GM12878 (cell line): Measurements from ENCODE around the gene CDK5R1. TPM values are rescaled to one million over a fixed set of nuclear protein-coding genes. Genes with fewer than 3 reads are reported as not detected.

Source experiments
- BRCA1 ChIP-seq: IDR thresholded peaks from 2 replicates; pipeline ENCODE4 v1.6.1; 2011; ENCODE audit warnings: low read depth, low read length, improper control_type of control experiment
- CREB1 ChIP-seq: IDR thresholded peaks from 2 replicates; pipeline ENCODE4 v1.6.1; 2012; ENCODE audit warnings: low read depth, mild to moderate bottlenecking, inconsistent platforms
- DPF2 ChIP-seq: fragments of 450-650 bp; IDR thresholded peaks from 2 replicates; pipeline ENCODE4 v1.6.1; 2017; ENCODE audit warnings: mild to moderate bottlenecking
- FOS ChIP-seq: IDR thresholded peaks from 3 replicates; pipeline ENCODE4 v1.6.1; 2011; ENCODE audit warnings: borderline replicate concordance; ENCODE audit not compliant: insufficient read length; ENCODE audit errors: extremely low read depth
- GABPA ChIP-seq: IDR thresholded peaks from 2 replicates; pipeline ENCODE4 v1.6.1; 2014; ENCODE audit warnings: antibody characterized with exemption, low read depth, mild to moderate bottlenecking, inconsistent platforms
- GATAD2B ChIP-seq: fragments of 450-650 bp; conservative IDR thresholded peaks from 2 replicates; pipeline ENCODE4 v1.6.1; 2017; ENCODE audit warnings: low read depth, mild to moderate bottlenecking, moderate library complexity
- HDAC2 ChIP-seq: fragments of 200-600 bp; sonication (generic); IDR thresholded peaks from 2 replicates; pipeline ENCODE4 v1.6.1; 2017
- IKZF1 ChIP-seq: fragments of 450-650 bp; conservative IDR thresholded peaks from 2 replicates; pipeline ENCODE4 v1.6.1; 2017; ENCODE audit warnings: antibody characterized with exemption, mild to moderate bottlenecking
- MAX ChIP-seq: IDR thresholded peaks from 2 replicates; pipeline ENCODE4 v1.6.1; 2012; ENCODE audit warnings: low read depth, low read length, improper control_type of control experiment
- MEF2B ChIP-seq: fragments of 450-650 bp; IDR thresholded peaks from 2 replicates; pipeline ENCODE4 v1.6.1; 2018; ENCODE audit warnings: mild to moderate bottlenecking, moderate library complexity; ENCODE audit not compliant: partially characterized antibody, poor library complexity, severe bottlenecking
- MTA2 ChIP-seq: fragments of 450-650 bp; IDR thresholded peaks from 2 replicates; pipeline ENCODE4 v1.6.1; 2016; ENCODE audit warnings: low read depth, mild to moderate bottlenecking, moderate library complexity
- MTA3 ChIP-seq: IDR thresholded peaks from 2 replicates; pipeline ENCODE4 v1.6.1; 2012; ENCODE audit warnings: low read length, inconsistent platforms, borderline replicate concordance
- MXI1 ChIP-seq: fragments of 150-350 bp; IDR thresholded peaks from 2 replicates; pipeline ENCODE4 v1.6.1; 2011; ENCODE audit warnings: low read depth, mild to moderate bottlenecking, inconsistent platforms, low read length, improper control_type of control experiment
- NR2F1 ChIP-seq: fragments of 450-650 bp; conservative IDR thresholded peaks from 2 replicates; pipeline ENCODE4 v1.6.1; 2017; ENCODE audit warnings: mild to moderate bottlenecking
- PML ChIP-seq: IDR thresholded peaks from 2 replicates; pipeline ENCODE4 v1.6.1; 2012; ENCODE audit warnings: low read length, inconsistent platforms
- POLR2AphosphoS5 ChIP-seq: IDR thresholded peaks from 2 replicates; pipeline ENCODE4 v1.6.1; 2011; ENCODE audit warnings: mild to moderate bottlenecking, low read length, inconsistent platforms
- POU2F2 ChIP-seq: IDR thresholded peaks from 3 replicates; pipeline ENCODE4 v1.6.1; 2011; ENCODE audit warnings: low read depth, mild to moderate bottlenecking, low read length, borderline replicate concordance
- RAD21 ChIP-seq: IDR thresholded peaks from 2 replicates; pipeline ENCODE4 v1.6.1; 2011; ENCODE audit warnings: mild to moderate bottlenecking, low read depth, low read length, moderate library complexity; ENCODE audit not compliant: insufficient read depth
- STAT1 ChIP-seq: fragments of 450-650 bp; conservative IDR thresholded peaks from 2 replicates; pipeline ENCODE4 v1.6.1; 2014; ENCODE audit warnings: antibody characterized with exemption, mild to moderate bottlenecking
- TBL1XR1 ChIP-seq: IDR thresholded peaks from 2 replicates; pipeline ENCODE4 v1.6.1; 2012; ENCODE audit warnings: low read depth, low read length, improper control_type of control experiment
- TCF3 ChIP-seq: IDR thresholded peaks from 2 replicates; pipeline ENCODE4 v1.6.1; 2012; ENCODE audit warnings: low read depth, mild to moderate bottlenecking, low read length, borderline replicate concordance; ENCODE audit not compliant: insufficient read depth
- ZSCAN29 ChIP-seq: fragments of 450-650 bp; IDR thresholded peaks from 2 replicates; pipeline ENCODE4 v1.6.1; 2017; ENCODE audit warnings: mild to moderate bottlenecking, moderate library complexity
- polyA plus RNA-seq, 11 experiments: library from polyadenylated mRNA; depleted of rRNA in 4 of 11; unstranded in 6 of 11; stranded (reverse) in 5 of 11; fragments of >200 nt; fragmentation: Nextera tagmentation in 4 of 11; fragmentation: Illumina TruSeq in 1 of 11; extraction: Ambion mirVana in 4 of 11; extraction: Trizol in 1 of 11; gene quantifications; 1 replicate in 1 of 11; 2 replicates in 10 of 11; pipeline versions ENCODE4 v1.2.1 to v1.2.3, GENCODE V29; 2011 to 2016; ENCODE audit warnings: inconsistent platforms in 2 of 11, missing spikeins in 2 of 11, low read depth in 1 of 11
- total RNA-seq, 4 experiments: library from RNA; depleted of rRNA in 3 of 4; stranded (reverse); fragments of >200 nt in 3 of 4; fragmentation: Illumina TruSeq in 1 of 4; extraction: Trizol in 1 of 4; gene quantifications; 2 replicates each; pipeline versions ENCODE4 v1.2.1 to v1.2.3, GENCODE V29; 2013 to 2021
- TF ChIP-seq, protein P1 (sequence below): fragments of 450-650 bp; IDR thresholded peaks from 2 replicates; pipeline ENCODE4 v1.6.1; 2017; ENCODE audit warnings: borderline replicate concordance
- TF ChIP-seq, protein P2 (sequence below): IDR thresholded peaks from 2 replicates; pipeline ENCODE4 v1.6.1; 2011; ENCODE audit warnings: low read depth, mild to moderate bottlenecking, low read length, moderate library complexity, borderline replicate concordance; ENCODE audit errors: extremely low read depth
- TF ChIP-seq, protein P3 (sequence below): fragments of 450-650 bp; conservative IDR thresholded peaks from 2 replicates; pipeline ENCODE4 v1.6.1; 2017; ENCODE audit warnings: mild to moderate bottlenecking, moderate library complexity
- TF ChIP-seq, protein P4 (sequence below): fragments of 450-650 bp; IDR thresholded peaks from 2 replicates; pipeline ENCODE4 v1.6.1; 2018; ENCODE audit warnings: borderline replicate concordance, mild to moderate bottlenecking; ENCODE audit not compliant: partially characterized antibody

The CDK5R1 gene
- total and polyA plus RNA-seq, 10 of the 15 experiments (the other 5 are each of a cell fraction or from before 2014, with no cell fraction given): 1.1 to 28.3 (median 12.2) TPM

DNA sequence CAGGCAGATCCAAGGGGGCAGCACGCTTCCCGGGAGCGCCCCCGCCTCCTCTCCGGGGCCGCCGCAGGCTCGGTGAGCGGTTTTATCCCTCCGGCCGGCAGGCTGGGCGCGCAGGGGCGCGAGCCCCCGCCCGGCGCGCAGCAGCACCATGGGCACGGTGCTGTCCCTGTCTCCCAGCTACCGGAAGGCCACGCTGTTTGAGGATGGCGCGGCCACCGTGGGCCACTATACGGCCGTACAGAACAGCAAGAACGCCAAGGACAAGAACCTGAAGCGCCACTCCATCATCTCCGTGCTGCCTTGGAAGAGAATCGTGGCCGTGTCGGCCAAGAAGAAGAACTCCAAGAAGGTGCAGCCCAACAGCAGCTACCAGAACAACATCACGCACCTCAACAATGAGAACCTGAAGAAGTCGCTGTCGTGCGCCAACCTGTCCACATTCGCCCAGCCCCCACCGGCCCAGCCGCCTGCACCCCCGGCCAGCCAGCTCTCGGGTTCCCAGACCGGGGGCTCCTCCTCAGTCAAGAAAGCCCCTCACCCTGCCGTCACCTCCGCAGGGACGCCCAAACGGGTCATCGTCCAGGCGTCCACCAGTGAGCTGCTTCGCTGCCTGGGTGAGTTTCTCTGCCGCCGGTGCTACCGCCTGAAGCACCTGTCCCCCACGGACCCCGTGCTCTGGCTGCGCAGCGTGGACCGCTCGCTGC lies 832 bp downstream of the CDK5R1 start (continued):
- no peak for TF ChIP-seq STAT1
- TF ChIP-seq, protein P1, sequence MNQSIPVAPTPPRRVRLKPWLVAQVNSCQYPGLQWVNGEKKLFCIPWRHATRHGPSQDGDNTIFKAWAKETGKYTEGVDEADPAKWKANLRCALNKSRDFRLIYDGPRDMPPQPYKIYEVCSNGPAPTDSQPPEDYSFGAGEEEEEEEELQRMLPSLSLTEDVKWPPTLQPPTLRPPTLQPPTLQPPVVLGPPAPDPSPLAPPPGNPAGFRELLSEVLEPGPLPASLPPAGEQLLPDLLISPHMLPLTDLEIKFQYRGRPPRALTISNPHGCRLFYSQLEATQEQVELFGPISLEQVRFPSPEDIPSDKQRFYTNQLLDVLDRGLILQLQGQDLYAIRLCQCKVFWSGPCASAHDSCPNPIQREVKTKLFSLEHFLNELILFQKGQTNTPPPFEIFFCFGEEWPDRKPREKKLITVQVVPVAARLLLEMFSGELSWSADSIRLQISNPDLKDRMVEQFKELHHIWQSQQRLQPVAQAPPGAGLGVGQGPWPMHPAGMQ: no peak
- no peak for TF ChIP-seq TCF3
- TF ChIP-seq, protein P2, sequence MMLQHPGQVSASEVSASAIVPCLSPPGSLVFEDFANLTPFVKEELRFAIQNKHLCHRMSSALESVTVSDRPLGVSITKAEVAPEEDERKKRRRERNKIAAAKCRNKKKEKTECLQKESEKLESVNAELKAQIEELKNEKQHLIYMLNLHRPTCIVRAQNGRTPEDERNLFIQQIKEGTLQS: no peak
- TF ChIP-seq, protein P3, sequence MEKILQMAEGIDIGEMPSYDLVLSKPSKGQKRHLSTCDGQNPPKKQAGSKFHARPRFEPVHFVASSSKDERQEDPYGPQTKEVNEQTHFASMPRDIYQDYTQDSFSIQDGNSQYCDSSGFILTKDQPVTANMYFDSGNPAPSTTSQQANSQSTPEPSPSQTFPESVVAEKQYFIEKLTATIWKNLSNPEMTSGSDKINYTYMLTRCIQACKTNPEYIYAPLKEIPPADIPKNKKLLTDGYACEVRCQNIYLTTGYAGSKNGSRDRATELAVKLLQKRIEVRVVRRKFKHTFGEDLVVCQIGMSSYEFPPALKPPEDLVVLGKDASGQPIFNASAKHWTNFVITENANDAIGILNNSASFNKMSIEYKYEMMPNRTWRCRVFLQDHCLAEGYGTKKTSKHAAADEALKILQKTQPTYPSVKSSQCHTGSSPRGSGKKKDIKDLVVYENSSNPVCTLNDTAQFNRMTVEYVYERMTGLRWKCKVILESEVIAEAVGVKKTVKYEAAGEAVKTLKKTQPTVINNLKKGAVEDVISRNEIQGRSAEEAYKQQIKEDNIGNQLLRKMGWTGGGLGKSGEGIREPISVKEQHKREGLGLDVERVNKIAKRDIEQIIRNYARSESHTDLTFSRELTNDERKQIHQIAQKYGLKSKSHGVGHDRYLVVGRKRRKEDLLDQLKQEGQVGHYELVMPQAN: no peak
- TF ChIP-seq PML: no peak
- peak; percentile 76; the same call in 1 of the 2 replicates for TF ChIP-seq POLR2AphosphoS5
- peak; percentile 55 for TF ChIP-seq IKZF1
- no peak for TF ChIP-seq MEF2B
- no peak for TF ChIP-seq MTA3
- TF ChIP-seq MXI1: 0 out of 2 replicates have a peak, but pooled peaks have one; percentile 22
- no peak for TF ChIP-seq FOS
- no peak for TF ChIP-seq GABPA
- no peak for TF ChIP-seq BRCA1
- TF ChIP-seq RAD21: peak; percentile 33; the same call in 1 of the 2 replicates
- no peak for TF ChIP-seq NR2F1
- TF ChIP-seq TBL1XR1: no peak
- peak; percentile 44 for TF ChIP-seq DPF2
- TF ChIP-seq POU2F2: no peak
- TF ChIP-seq HDAC2: no peak
- TF ChIP-seq MAX: 0 out of 2 replicates have a peak, but pooled peaks have one; percentile 29
- TF ChIP-seq, protein P4, sequence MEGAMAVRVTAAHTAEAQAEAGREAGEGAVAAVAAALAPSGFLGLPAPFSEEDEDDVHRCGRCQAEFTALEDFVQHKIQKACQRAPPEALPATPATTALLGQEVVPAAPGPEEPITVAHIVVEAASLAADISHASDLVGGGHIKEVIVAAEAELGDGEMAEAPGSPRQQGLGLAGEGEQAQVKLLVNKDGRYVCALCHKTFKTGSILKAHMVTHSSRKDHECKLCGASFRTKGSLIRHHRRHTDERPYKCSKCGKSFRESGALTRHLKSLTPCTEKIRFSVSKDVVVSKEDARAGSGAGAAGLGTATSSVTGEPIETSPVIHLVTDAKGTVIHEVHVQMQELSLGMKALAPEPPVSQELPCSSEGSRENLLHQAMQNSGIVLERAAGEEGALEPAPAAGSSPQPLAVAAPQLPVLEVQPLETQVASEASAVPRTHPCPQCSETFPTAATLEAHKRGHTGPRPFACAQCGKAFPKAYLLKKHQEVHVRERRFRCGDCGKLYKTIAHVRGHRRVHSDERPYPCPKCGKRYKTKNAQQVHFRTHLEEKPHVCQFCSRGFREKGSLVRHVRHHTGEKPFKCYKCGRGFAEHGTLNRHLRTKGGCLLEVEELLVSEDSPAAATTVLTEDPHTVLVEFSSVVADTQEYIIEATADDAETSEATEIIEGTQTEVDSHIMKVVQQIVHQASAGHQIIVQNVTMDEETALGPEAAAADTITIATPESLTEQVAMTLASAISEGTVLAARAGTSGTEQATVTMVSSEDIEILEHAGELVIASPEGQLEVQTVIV: no peak
- 0 out of 2 replicates have a peak, but pooled peaks have one; percentile 35 for TF ChIP-seq GATAD2B
- TF ChIP-seq CREB1: no peak
- TF ChIP-seq ZSCAN29: no peak
- TF ChIP-seq MTA2: no peak
